Fibroblast of the conjunctiva (primary cell): ENCODE measurements around the gene OR2L8.

Source experiments
- DNase-seq: peaks from one replicate; pipeline ENCODE4 v3.0.0-alpha.2; 2010; ENCODE audit warnings: low read depth

The OR2L8 gene

GRCh38 chr1:247992986-247993385 is 44.3 kb downstream of the OR2L8 start:
- DNase-seq = no peak

- no peak for DNase-seq
These were observed 50.2 kb downstream of the OR2L8 start for GRCh38 chr1:247998811-247999210.
